Suprapubic skin (tissue), 4 donors: ENCODE results near the gene LONP2. TPM values are rescaled to one million over a fixed set of nuclear protein-coding genes. Genes with fewer than 3 reads are reported as not detected.

Experiments
- DNase-seq, 2 donors: peaks; one replicate each; pipeline ENCODE4 v3.0.0-alpha.2; 2019; ENCODE audit warnings: low spot score in 2 of 2
- H3K27ac ChIP-seq: fragments of 200-600 bp; sonication (generic); one replicate; pipeline ENCODE4 v1.5.1; 2019
- H3K27me3 ChIP-seq: fragments of 200-600 bp; sonication (generic); one replicate; pipeline ENCODE4 v1.5.1; 2019
- H3K36me3 ChIP-seq: fragments of 200-600 bp; sonication (generic); one replicate; pipeline ENCODE4 v1.5.1; 2019
- H3K4me1 ChIP-seq: fragments of 200-600 bp; sonication (generic); one replicate; pipeline ENCODE4 v1.5.1; 2019
- H3K4me3 ChIP-seq: fragments of 200-600 bp; sonication (generic); one replicate; pipeline ENCODE4 v1.5.1; 2019; ENCODE audit warnings: mild to moderate bottlenecking
- H3K9me3 ChIP-seq: fragments of 200-600 bp; sonication (generic); one replicate; pipeline ENCODE4 v1.5.1; 2019
- EP300 ChIP-seq: sonication (generic); formaldehyde crosslinking; IDR thresholded peaks from one replicate; pipeline ENCODE4 v1.6.1; 2017; ENCODE audit warnings: antibody characterized with exemption
- POLR2A ChIP-seq, 2 donors: fragments of 450-650 bp; IDR thresholded peaks; one replicate each; pipeline ENCODE4 v1.6.1; 2017; ENCODE audit warnings: antibody characterized with exemption in 2 of 2, mild to moderate bottlenecking in 2 of 2, moderate library complexity in 2 of 2
- POLR2AphosphoS5 ChIP-seq, 3 donors: sonication (generic); formaldehyde crosslinking; IDR thresholded peaks; one replicate each; pipeline ENCODE4 v1.6.1; 2017; ENCODE audit warnings: antibody characterized with exemption in 3 of 3
- WGBS: methylation state at CpG from one replicate; pipeline ENCODE4 v1.1.5; 2018; 5-methylcytosine and 5-hydroxymethylcytosine counted together
- total RNA-seq, 4 donors: library from RNA; depleted of rRNA; stranded (reverse); fragments of >200 nt; gene quantifications; one replicate each; pipeline ENCODE4 v1.1.0, GENCODE V29; 2016
- TF ChIP-seq, protein P1 (sequence below), 2 donors: fragments of 200-600 bp in 1 of 2; fragments of 450-650 bp in 1 of 2; sonication (generic) in 1 of 2; IDR thresholded peaks; one replicate each; pipeline ENCODE4 v1.5.1; 2016 to 2019; ENCODE audit warnings: antibody characterized with exemption in 2 of 2, mild to moderate bottlenecking in 1 of 2, moderate library complexity in 1 of 2

LONP2 gene
- total RNA-seq, 4 donors from 2014 or later = 39.6 to 97.9 (median 52.8) TPM

DNA sequence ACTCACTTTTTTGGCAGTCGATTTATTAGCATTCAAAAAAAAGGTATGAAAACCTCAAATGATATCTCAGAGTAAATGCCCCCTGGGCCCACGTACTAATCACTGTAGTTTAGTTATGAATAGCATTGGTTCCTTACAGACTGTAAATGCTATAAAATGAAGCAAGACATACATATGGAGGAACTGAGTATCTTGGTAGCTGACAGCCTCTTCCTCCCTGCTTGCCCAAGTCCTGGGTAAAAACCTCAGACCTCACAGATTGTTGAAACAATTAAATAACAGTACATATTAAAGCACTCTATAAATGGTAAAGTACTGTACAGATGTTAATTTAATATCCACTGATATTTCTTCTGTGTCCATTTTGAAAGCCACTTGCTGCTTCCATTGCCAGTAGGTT lies 36.4 kb downstream of the LONP2 start:
- peaks cover 20% of the 10 kb centered on the region for H3K4me1 ChIP-seq
- DNase-seq = no peak
- no peak for TF ChIP-seq EP300
- TF ChIP-seq POLR2A (IDR thresholded peaks at IDR 0.05) = no peak
- TF ChIP-seq, protein P1, sequence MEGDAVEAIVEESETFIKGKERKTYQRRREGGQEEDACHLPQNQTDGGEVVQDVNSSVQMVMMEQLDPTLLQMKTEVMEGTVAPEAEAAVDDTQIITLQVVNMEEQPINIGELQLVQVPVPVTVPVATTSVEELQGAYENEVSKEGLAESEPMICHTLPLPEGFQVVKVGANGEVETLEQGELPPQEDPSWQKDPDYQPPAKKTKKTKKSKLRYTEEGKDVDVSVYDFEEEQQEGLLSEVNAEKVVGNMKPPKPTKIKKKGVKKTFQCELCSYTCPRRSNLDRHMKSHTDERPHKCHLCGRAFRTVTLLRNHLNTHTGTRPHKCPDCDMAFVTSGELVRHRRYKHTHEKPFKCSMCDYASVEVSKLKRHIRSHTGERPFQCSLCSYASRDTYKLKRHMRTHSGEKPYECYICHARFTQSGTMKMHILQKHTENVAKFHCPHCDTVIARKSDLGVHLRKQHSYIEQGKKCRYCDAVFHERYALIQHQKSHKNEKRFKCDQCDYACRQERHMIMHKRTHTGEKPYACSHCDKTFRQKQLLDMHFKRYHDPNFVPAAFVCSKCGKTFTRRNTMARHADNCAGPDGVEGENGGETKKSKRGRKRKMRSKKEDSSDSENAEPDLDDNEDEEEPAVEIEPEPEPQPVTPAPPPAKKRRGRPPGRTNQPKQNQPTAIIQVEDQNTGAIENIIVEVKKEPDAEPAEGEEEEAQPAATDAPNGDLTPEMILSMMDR (IDR thresholded peaks at IDR 0.05) = no peak
- TF ChIP-seq POLR2AphosphoS5 (IDR thresholded peaks at IDR 0.05) = no peak
- H3K9me3 ChIP-seq = peaks cover under 1% of the 10 kb centered on the region
- 84% methylated on average over 2 of the region's 2 CpGs for WGBS
- H3K4me3 ChIP-seq = no peak overlapping the region
- H3K36me3 ChIP-seq = peaks cover 12% of the 10 kb centered on the region
- H3K27me3 ChIP-seq = no peaks in the 10 kb centered on the region
- no peak overlapping the region for H3K27ac ChIP-seq

DNA sequence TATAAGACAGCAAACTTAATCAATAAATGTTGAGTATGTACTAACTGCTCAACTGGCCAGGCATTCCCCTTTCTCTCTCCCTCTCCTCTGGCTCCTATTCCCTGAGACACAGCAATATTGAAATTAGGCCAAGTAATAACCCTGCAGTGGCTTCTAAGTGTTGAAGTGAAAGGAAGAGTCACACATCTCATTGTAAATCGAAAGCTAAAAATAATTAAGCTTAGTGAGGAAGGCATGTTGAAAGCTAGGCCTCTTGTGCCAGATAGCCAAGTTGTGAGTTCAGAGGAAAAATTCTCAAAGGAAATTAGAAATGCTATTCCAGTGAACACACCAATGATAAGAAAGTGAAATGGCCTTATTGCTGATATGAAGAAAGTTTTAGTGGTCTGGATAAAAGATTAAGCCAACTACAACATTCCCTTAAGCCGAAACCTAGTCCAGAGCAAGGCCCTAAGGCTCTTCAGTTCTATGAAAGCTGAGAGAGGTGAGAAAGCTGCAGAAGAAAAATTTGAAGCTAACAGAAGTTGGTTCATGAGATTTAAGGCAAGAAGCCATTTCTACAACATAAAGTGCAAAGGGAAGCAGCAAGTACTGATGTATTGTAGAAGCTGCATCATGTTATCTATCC lies 38.6 kb downstream of the LONP2 start:
- no peak overlapping the region for H3K27ac ChIP-seq
- WGBS = 75% methylated on average over 2 of the region's 2 CpGs
- no peak overlapping the region for H3K4me3 ChIP-seq

DNA sequence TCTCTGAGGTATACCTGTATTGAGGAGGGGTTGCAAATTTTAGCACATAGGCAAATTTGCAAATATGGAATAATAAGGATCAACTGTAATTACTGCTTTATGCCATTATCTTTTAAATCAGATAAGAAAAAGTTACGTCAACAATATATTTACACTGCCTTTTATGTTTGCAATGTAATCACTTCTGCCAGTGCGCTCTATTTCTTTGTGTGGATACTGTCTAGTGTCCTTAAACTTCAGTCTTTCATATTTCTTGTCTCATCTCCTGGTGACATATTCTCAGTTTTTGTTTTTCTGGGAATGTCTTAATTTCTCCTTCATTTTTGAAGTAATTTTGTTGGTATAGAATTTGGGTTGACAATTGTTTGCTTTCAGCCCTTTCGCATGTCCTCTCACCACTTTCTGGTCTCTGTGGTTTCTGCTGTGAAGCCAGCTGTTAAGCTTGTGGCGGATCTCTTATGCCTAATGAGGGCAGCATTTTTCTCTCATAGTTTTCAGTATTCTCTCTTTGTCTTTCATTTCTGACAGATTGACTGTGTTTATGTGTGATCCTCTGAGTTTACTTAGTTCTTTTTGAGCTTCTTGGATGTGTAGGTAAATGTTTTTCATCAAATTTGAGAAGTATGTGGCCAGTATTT lies 40.8 kb downstream of the LONP2 start:
- H3K4me3 ChIP-seq = no peak overlapping the region
- H3K27ac ChIP-seq = no peak overlapping the region
- H3K4me1 ChIP-seq = peaks cover 8% of the 10 kb centered on the region
- H3K36me3 ChIP-seq = peaks cover 28% of the 10 kb centered on the region
- TF ChIP-seq POLR2AphosphoS5 (IDR thresholded peaks at IDR 0.05) = no peak
- no peak for TF ChIP-seq POLR2A (IDR thresholded peaks at IDR 0.05)
- no peak for TF ChIP-seq EP300
- TF ChIP-seq, protein P1 (IDR thresholded peaks at IDR 0.05) = no peak
- no peak for DNase-seq
- H3K27me3 ChIP-seq = no peaks in the 10 kb centered on the region
- 85% methylated on average over 4 of the region's 4 CpGs for WGBS
- H3K9me3 ChIP-seq = peaks cover 5% of the 10 kb centered on the region

More for the DNA sequence above, 38.6 kb downstream of the LONP2 start:
- no peak for DNase-seq
- H3K9me3 ChIP-seq = peaks cover 5% of the 10 kb centered on the region
- H3K27me3 ChIP-seq = no peaks in the 10 kb centered on the region
- peaks cover 26% of the 10 kb centered on the region for H3K36me3 ChIP-seq
- peaks cover 13% of the 10 kb centered on the region for H3K4me1 ChIP-seq
- TF ChIP-seq POLR2AphosphoS5 (IDR thresholded peaks at IDR 0.05) (no peak), EP300 (no peak), POLR2A (IDR thresholded peaks at IDR 0.05) (no peak)
- TF ChIP-seq, protein P1 (IDR thresholded peaks at IDR 0.05) = no peak

DNA sequence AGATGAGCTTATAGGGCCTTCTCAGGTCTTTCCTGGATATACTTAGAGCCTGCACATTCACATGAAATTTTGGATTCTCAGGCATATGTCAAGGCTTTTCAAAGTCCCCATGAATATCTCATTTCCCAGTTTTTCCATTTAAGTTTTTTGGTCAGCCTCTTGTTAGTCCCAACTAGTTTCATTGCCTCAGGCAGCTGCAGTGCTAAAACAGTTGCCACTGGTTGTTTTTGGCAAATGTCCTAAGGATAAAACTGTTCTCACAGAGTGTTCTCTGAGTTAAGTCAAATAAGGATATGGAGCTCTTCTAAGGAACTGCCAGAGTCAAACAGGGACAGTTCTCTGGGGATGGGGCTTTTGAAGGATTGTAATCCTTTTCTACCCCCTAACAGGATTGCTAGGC lies 43.1 kb downstream of the LONP2 start:
- Histone ChIP-seq H3K36me3 (peaks cover 36% of the 10 kb centered on the region), H3K4me3 (no peak overlapping the region), H3K27ac (no peak overlapping the region), H3K9me3 (peaks cover 5% of the 10 kb centered on the region), H3K4me1 (peaks cover 19% of the 10 kb centered on the region), H3K27me3 (no peaks in the 10 kb centered on the region)
- DNase-seq = no peak
- TF ChIP-seq POLR2AphosphoS5 (IDR thresholded peaks at IDR 0.05) (no peak), EP300 (no peak), POLR2A (IDR thresholded peaks at IDR 0.05) (no peak)
- TF ChIP-seq, protein P1 (IDR thresholded peaks at IDR 0.05) = no peak

DNA sequence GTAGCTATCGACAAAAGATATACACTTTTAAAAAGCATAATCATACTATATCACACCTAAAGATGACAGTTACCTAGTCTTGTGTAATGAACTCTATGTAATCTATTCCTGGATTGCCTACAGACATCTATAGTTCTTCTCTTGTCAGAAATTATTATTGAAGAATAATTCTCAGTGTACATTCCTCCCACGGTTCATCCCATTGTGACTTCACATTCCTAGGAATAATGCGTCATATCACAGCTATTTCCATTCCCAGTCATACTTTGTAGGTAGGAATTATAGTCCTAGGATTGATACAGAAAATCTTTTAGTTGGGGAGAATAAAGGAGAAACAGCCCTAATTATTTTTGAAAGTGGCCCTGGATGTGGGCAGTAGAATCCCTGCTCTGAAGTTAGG lies 47.2 kb downstream of the LONP2 start:
- H3K9me3 ChIP-seq = no peaks in the 10 kb centered on the region
- 74% methylated on average over 3 of the region's 3 CpGs for WGBS
- H3K4me1 ChIP-seq = peaks cover 28% of the 10 kb centered on the region
- no peak for DNase-seq
- H3K27me3 ChIP-seq = no peaks in the 10 kb centered on the region
- H3K4me3 ChIP-seq = no peak overlapping the region
- TF ChIP-seq POLR2AphosphoS5 (IDR thresholded peaks at IDR 0.05) (no peak), POLR2A (IDR thresholded peaks at IDR 0.05) (no peak), EP300 (no peak)
- TF ChIP-seq, protein P1 (IDR thresholded peaks at IDR 0.05) = no peak
- H3K27ac ChIP-seq = no peak overlapping the region
- H3K36me3 ChIP-seq = peaks cover 24% of the 10 kb centered on the region
